ENCODE results near the gene USHBP1.
"Not testable (repeated sequence)": the region's sequence is repeated elsewhere in the genome, so short reads cannot be mapped to it uniquely, and the experiment has no call there.

Gene USHBP1

GRCh38 chr19:17295551-17295950 lies 31.0 kb upstream of the USHBP1 start:
- H3K9me3 ChIP-seq (ENCODE audit: control insufficient read depth, low read length); H3K4me1 ChIP-seq (ENCODE audit: control insufficient read depth, insufficient read depth, low read length, poor library complexity, severe bottlenecking); H3K27ac ChIP-seq (ENCODE audit: insufficient read depth, low read length, poor library complexity, severe bottlenecking); H3K4me3 ChIP-seq (ENCODE audit: insufficient read depth, low read depth, low read length, poor library complexity, severe bottlenecking); DNase-seq; H3K27me3 ChIP-seq (replicated peaks; ENCODE audit: control insufficient read depth, insufficient read depth, low read length, poor library complexity, severe bottlenecking); H3K36me3 ChIP-seq (ENCODE audit: control insufficient read depth, insufficient read depth, low read length): not testable (repeated sequence)

DNA sequence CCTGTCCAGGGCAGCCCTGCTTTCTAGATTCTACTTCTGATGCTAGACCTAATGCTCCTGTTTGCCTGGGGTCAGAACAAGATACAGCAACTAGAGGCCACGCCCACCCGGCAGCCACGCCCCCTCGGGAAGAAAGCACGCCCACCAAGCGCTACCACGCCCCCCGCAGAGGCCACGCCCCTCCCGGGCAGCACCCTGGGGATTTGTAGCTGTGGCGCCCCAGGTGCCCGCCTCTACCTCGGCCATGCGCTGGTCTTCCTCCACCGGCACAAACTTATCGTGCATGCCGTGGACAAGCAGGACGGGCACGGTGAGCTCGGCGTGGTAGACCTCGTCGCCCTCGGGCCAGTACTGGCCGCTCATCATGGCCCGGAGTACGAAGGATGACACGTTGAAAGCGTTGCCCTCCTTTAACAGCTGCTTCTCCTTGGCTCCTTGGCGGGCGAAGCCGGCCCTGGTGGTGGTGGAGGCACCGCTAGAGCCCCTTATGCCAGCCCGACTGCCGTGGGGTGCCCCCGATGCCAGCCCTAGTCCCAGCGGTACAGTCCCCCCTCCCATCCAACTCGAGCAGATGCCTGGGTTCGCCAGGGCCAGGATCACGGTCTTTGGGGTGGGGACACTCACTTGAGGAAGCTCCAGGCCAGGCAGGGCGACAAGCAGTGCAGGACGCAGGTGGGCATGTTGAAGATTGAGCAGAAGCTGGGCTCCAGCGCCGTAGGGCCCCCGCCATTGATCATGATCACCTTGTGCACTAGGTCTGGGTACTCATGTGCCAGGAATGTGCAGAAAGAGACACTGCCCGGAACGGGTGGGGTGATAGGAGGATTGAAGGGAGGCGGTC lies 29.7 kb upstream of the USHBP1 start:
- Histone ChIP-seq H3K4me3 (ENCODE audit: insufficient read depth, low read depth, low read length, poor library complexity, severe bottlenecking) (no peak overlapping the region), H3K9me3 (ENCODE audit: control insufficient read depth, low read length) (no peaks in the 10 kb centered on the region), H3K27ac (ENCODE audit: insufficient read depth, low read length, poor library complexity, severe bottlenecking) (no peak overlapping the region), H3K27me3 (replicated peaks; ENCODE audit: control insufficient read depth, insufficient read depth, low read length, poor library complexity, severe bottlenecking) (no peaks in the 10 kb centered on the region), H3K36me3 (ENCODE audit: control insufficient read depth, insufficient read depth, low read length) (no peaks in the 10 kb centered on the region), H3K4me1 (ENCODE audit: control insufficient read depth, insufficient read depth, low read length, poor library complexity, severe bottlenecking) (peaks cover 6% of the 10 kb centered on the region)
- peak in 2 of 3 donors; percentile 44 to 46 for DNase-seq

GRCh38 chr19:17293605-17294004 lies 29.1 kb upstream of the USHBP1 start:
- H3K27me3 ChIP-seq (replicated peaks; ENCODE audit: control insufficient read depth, insufficient read depth, low read length, poor library complexity, severe bottlenecking), result no peaks in the 10 kb centered on the region
- no peak overlapping the region for H3K27ac ChIP-seq (ENCODE audit: insufficient read depth, low read length, poor library complexity, severe bottlenecking)
- H3K4me3 ChIP-seq (ENCODE audit: insufficient read depth, low read depth, low read length, poor library complexity, severe bottlenecking), result no peak overlapping the region
- H3K9me3 ChIP-seq (ENCODE audit: control insufficient read depth, low read length), result no peaks in the 10 kb centered on the region
- no peaks in the 10 kb centered on the region for H3K36me3 ChIP-seq (ENCODE audit: control insufficient read depth, insufficient read depth, low read length)
- H3K4me1 ChIP-seq (ENCODE audit: control insufficient read depth, insufficient read depth, low read length, poor library complexity, severe bottlenecking), result peaks cover 6% of the 10 kb centered on the region
- no peak for DNase-seq

- no peaks in the 10 kb centered on the region for H3K27me3 ChIP-seq (replicated peaks; ENCODE audit: control insufficient read depth, insufficient read depth, low read length, poor library complexity, severe bottlenecking)
- no peak overlapping the region for H3K27ac ChIP-seq (ENCODE audit: insufficient read depth, low read length, poor library complexity, severe bottlenecking)
- peaks cover 6% of the 10 kb centered on the region for H3K4me1 ChIP-seq (ENCODE audit: control insufficient read depth, insufficient read depth, low read length, poor library complexity, severe bottlenecking)
- no peaks in the 10 kb centered on the region for H3K9me3 ChIP-seq (ENCODE audit: control insufficient read depth, low read length)
- no peaks in the 10 kb centered on the region for H3K36me3 ChIP-seq (ENCODE audit: control insufficient read depth, insufficient read depth, low read length)
- DNase-seq, result peak; percentile 58 to 68 (median 59)
- peak overlapping the region; percentile 68 for H3K4me3 ChIP-seq (ENCODE audit: insufficient read depth, low read depth, low read length, poor library complexity, severe bottlenecking)
These were observed 27.9 kb upstream of the USHBP1 start for GRCh38 chr19:17292301-17293074.

- H3K9me3 ChIP-seq (ENCODE audit: control insufficient read depth, low read length), result no peaks in the 10 kb centered on the region
- peaks cover 6% of the 10 kb centered on the region for H3K4me1 ChIP-seq (ENCODE audit: control insufficient read depth, insufficient read depth, low read length, poor library complexity, severe bottlenecking)
- no peak for DNase-seq
- H3K27me3 ChIP-seq (replicated peaks; ENCODE audit: control insufficient read depth, insufficient read depth, low read length, poor library complexity, severe bottlenecking), result no peaks in the 10 kb centered on the region
- H3K4me3 ChIP-seq (ENCODE audit: insufficient read depth, low read depth, low read length, poor library complexity, severe bottlenecking), result no peak overlapping the region
- H3K36me3 ChIP-seq (ENCODE audit: control insufficient read depth, insufficient read depth, low read length), result no peaks in the 10 kb centered on the region
- H3K27ac ChIP-seq (ENCODE audit: insufficient read depth, low read length, poor library complexity, severe bottlenecking), result no peak overlapping the region
These were observed 24.9 kb upstream of the USHBP1 start for GRCh38 chr19:17289489-17289888.

DNA sequence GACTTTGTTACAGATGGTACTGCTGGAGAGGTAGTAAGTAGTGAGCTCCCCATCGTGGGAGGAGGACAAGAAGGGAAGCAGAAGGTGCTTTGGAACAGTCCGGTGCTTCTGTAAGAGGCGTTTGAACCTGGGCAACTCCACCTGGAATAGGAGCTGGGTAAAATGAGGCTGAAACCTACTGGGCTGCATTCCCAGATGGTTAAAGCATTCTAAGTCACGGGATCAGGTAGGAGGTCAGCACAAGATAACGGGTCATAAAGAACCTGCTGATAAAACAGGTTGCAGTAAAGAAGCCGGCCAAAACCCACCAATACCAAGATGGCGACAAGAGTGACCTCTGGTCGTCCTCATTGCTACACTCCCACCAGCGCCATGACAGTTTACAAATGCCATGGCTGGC lies 22.2 kb upstream of the USHBP1 start:
- no peaks in the 10 kb centered on the region for H3K9me3 ChIP-seq (ENCODE audit: control insufficient read depth, low read length)
- H3K27me3 ChIP-seq (replicated peaks; ENCODE audit: control insufficient read depth, insufficient read depth, low read length, poor library complexity, severe bottlenecking), result peaks cover 4% of the 10 kb centered on the region
- H3K36me3 ChIP-seq (ENCODE audit: control insufficient read depth, insufficient read depth, low read length), result no peaks in the 10 kb centered on the region
- peaks cover 11% of the 10 kb centered on the region for H3K4me1 ChIP-seq (ENCODE audit: control insufficient read depth, insufficient read depth, low read length, poor library complexity, severe bottlenecking)
- H3K4me3 ChIP-seq (ENCODE audit: insufficient read depth, low read depth, low read length, poor library complexity, severe bottlenecking), result no peak overlapping the region
- DNase-seq, result no peak
- no peak overlapping the region for H3K27ac ChIP-seq (ENCODE audit: insufficient read depth, low read length, poor library complexity, severe bottlenecking)

- no peaks in the 10 kb centered on the region for H3K9me3 ChIP-seq (ENCODE audit: control insufficient read depth, low read length)
- no peak overlapping the region for H3K4me3 ChIP-seq (ENCODE audit: insufficient read depth, low read depth, low read length, poor library complexity, severe bottlenecking)
- no peak overlapping the region for H3K27ac ChIP-seq (ENCODE audit: insufficient read depth, low read length, poor library complexity, severe bottlenecking)
- H3K27me3 ChIP-seq (replicated peaks; ENCODE audit: control insufficient read depth, insufficient read depth, low read length, poor library complexity, severe bottlenecking), result peaks cover 4% of the 10 kb centered on the region
- no peaks in the 10 kb centered on the region for H3K36me3 ChIP-seq (ENCODE audit: control insufficient read depth, insufficient read depth, low read length)
- H3K4me1 ChIP-seq (ENCODE audit: control insufficient read depth, insufficient read depth, low read length, poor library complexity, severe bottlenecking), result peaks cover 16% of the 10 kb centered on the region
- no peak for DNase-seq
These were observed 21.7 kb upstream of the USHBP1 start for GRCh38 chr19:17286263-17286662.

- no peaks in the 10 kb centered on the region for H3K36me3 ChIP-seq (ENCODE audit: control insufficient read depth, insufficient read depth, low read length)
- H3K4me3 ChIP-seq (ENCODE audit: insufficient read depth, low read depth, low read length, poor library complexity, severe bottlenecking), result no peak overlapping the region
- peaks cover 4% of the 10 kb centered on the region for H3K27me3 ChIP-seq (replicated peaks; ENCODE audit: control insufficient read depth, insufficient read depth, low read length, poor library complexity, severe bottlenecking)
These were observed 21.0 kb upstream of the USHBP1 start for GRCh38 chr19:17285415-17286135.

DNA sequence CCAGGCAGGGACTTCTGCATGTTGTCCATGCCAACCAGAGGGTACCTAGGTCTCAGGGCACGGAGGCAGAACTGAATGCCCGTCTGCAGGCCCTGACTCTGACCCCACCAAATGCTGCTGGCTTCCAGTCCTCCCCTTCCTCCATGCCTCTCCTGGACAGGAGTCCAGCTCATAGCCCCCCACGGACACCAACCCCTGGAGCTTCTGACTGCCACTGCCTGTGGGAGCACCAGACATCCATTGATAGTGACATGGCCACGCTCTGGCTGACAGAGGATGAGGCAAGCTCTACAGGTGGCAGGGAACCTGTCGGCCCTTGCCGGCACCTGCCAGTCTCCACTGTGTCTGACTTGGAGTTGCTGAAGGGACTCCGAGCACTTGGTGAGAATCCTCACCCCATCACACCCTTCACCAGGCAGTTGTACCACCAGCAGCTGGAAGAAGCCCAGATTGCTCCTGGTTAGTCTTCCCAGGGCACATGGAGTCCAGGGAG lies 19.0 kb upstream of the USHBP1 start:
- Histone ChIP-seq H3K4me1 (ENCODE audit: control insufficient read depth, insufficient read depth, low read length, poor library complexity, severe bottlenecking) (peaks cover 17% of the 10 kb centered on the region), H3K9me3 (ENCODE audit: control insufficient read depth, low read length) (no peaks in the 10 kb centered on the region), H3K36me3 (ENCODE audit: control insufficient read depth, insufficient read depth, low read length) (no peaks in the 10 kb centered on the region), H3K27me3 (replicated peaks; ENCODE audit: control insufficient read depth, insufficient read depth, low read length, poor library complexity, severe bottlenecking) (peaks cover 4% of the 10 kb centered on the region), H3K4me3 (ENCODE audit: insufficient read depth, low read depth, low read length, poor library complexity, severe bottlenecking) (no peak overlapping the region), H3K27ac (ENCODE audit: insufficient read depth, low read length, poor library complexity, severe bottlenecking) (no peak overlapping the region)
- no peak for DNase-seq

More at GRCh38 chr19:17285415-17286135, 21.0 kb upstream of the USHBP1 start:
- no peaks in the 10 kb centered on the region for H3K9me3 ChIP-seq (ENCODE audit: control insufficient read depth, low read length)
- H3K4me1 ChIP-seq (ENCODE audit: control insufficient read depth, insufficient read depth, low read length, poor library complexity, severe bottlenecking), result peaks cover 17% of the 10 kb centered on the region
- H3K27ac ChIP-seq (ENCODE audit: insufficient read depth, low read length, poor library complexity, severe bottlenecking), result no peak overlapping the region
- no peak for DNase-seq
